Left lung (tissue), 10 donors: Measurements from ENCODE around the gene SND1. TPM values are rescaled to one million over a fixed set of nuclear protein-coding genes. Genes with fewer than 3 reads are reported as not detected.

Experiments
- ATAC-seq: fragments of 200-7000 bp; cut with Tn5 transposase; one replicate; pipeline ENCODE4 v1.9.1; 2020; ENCODE audit warnings: moderate library complexity
- DNase-seq, 4 donors: peaks; one replicate each; pipeline ENCODE4 v3.0.0-alpha.2; 2013 to 2020
- H3K27ac ChIP-seq, 2 donors: fragments of 200-600 bp; sonication (generic) in 1 of 2; one replicate each; pipeline versions ENCODE4 v1.5.0 to v1.8.0; 2020 to 2021
- H3K27me3 ChIP-seq, 2 donors: fragments of 200-600 bp; sonication (generic) in 1 of 2; one replicate each; pipeline versions ENCODE4 v1.5.0 to v1.8.0; 2020 to 2021
- H3K36me3 ChIP-seq, 2 donors: fragments of 200-600 bp; sonication (generic) in 1 of 2; one replicate each; pipeline versions ENCODE4 v1.5.0 to v1.8.0; 2020 to 2021
- H3K4me1 ChIP-seq, 2 donors: fragments of 200-600 bp; one replicate each; pipeline ENCODE4 v1.8.0; 2021
- H3K4me3 ChIP-seq, 2 donors: fragments of 200-600 bp; sonication (generic) in 1 of 2; one replicate each; pipeline versions ENCODE4 v1.5.0 to v1.8.0; 2020 to 2021; ENCODE audit warnings: mild to moderate bottlenecking in 1 of 2
- H3K9me3 ChIP-seq, 2 donors: fragments of 200-600 bp; sonication (generic) in 1 of 2; one replicate each; pipeline versions ENCODE4 v1.5.0 to v1.8.0; 2020 to 2021
- intact Hi-C, 2 donors: fragments of 100-400 bp; cut with DNase I; formaldehyde crosslinking; loops; one replicate each; pipeline versions ENCODE4 v1.11.2 to v1.14.2; 2022
- polyA plus RNA-seq, 6 donors: library from polyadenylated mRNA; unstranded; fragments of 120-200 nt; gene quantifications; one replicate each; pipeline ENCODE4 v1.2.1, GENCODE V29; 2013; ENCODE audit not compliant: insufficient read length in 6 of 6
- total RNA-seq, 2 donors: library from RNA; stranded (reverse); fragmentation: NEBNext Ultra II Directional; extraction: Animal tissue kit (Norgen Biotek cat#: 25700); gene quantifications; one replicate each; pipeline ENCODE4 v1.2.1, GENCODE V29; 2021
- TF ChIP-seq, protein P1 (sequence below), 2 donors: fragments of 200-600 bp; sonication (generic) in 1 of 2; IDR thresholded peaks; one replicate each; pipeline versions ENCODE4 v1.5.0 to v1.8.0; 2021; ENCODE audit warnings: antibody characterized with exemption in 2 of 2
- donor health status: DM: no; HTN: yes; CAD: no.
- donor health status: DM: no; HTN: no; CAD: no.

SND1 gene
- total and polyA plus RNA-seq, 8 donors = 141 to 229 (median 156) TPM

DNA sequence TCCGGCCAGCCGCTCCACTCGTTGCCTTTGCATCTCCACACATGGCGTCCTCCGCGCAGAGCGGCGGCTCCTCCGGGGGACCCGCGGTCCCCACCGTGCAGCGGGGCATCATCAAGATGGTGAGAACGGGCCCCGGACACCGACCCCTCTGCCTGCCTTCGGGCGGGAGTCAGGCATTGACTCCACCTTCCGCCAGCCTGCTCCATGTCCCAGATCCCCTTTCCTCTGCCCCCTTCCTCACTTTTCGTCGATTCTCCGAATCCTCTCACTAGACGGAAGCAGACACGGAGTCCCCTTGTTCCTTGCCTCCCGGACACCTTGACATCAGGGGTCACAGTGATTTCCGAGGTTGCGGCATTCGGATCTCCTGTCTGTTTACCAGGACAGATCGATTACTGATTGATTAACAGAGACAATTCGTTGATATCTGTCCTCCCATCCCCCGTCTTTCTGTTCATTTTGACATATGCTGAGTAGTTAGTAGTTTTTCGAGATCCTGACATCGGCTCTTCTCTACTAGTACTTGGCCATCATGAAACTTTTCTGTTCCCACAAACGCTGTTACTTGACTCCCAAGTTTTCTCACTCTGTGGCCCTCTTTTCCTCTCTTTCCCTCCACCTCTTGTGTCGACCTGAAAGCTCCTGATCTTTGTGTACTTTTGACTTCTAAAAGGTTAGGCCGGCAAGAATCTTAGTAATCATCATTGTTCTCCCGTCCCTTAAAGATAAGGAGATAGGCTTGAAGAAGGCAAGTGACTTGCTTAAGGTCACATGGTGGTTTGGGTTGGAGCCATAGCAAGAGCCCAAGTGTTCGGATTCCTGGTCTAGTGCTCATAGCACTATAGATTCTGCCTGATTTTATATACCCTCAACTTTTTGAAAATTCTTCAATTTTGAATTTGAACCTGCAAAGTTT is 597 bp downstream of the SND1 start:
- Histone ChIP-seq H3K36me3 (peaks cover 0 to 2% of the 10 kb centered on the region in 2 donors), H3K9me3 (no peaks in the 10 kb centered on the region), H3K4me3 (peak overlapping the region; percentile 85 to 94), H3K27ac (peak overlapping the region; percentile 91 to 95), H3K27me3 (no peaks in the 10 kb centered on the region), H3K4me1 (peaks cover 7 to 50% of the 10 kb centered on the region in 2 donors)
- DNase-seq (no peak), ATAC-seq (peak; percentile 11)
- intact Hi-C loops = no loop called here
- TF ChIP-seq, protein P1, sequence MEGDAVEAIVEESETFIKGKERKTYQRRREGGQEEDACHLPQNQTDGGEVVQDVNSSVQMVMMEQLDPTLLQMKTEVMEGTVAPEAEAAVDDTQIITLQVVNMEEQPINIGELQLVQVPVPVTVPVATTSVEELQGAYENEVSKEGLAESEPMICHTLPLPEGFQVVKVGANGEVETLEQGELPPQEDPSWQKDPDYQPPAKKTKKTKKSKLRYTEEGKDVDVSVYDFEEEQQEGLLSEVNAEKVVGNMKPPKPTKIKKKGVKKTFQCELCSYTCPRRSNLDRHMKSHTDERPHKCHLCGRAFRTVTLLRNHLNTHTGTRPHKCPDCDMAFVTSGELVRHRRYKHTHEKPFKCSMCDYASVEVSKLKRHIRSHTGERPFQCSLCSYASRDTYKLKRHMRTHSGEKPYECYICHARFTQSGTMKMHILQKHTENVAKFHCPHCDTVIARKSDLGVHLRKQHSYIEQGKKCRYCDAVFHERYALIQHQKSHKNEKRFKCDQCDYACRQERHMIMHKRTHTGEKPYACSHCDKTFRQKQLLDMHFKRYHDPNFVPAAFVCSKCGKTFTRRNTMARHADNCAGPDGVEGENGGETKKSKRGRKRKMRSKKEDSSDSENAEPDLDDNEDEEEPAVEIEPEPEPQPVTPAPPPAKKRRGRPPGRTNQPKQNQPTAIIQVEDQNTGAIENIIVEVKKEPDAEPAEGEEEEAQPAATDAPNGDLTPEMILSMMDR (IDR thresholded peaks at IDR 0.05) = no peak

DNA sequence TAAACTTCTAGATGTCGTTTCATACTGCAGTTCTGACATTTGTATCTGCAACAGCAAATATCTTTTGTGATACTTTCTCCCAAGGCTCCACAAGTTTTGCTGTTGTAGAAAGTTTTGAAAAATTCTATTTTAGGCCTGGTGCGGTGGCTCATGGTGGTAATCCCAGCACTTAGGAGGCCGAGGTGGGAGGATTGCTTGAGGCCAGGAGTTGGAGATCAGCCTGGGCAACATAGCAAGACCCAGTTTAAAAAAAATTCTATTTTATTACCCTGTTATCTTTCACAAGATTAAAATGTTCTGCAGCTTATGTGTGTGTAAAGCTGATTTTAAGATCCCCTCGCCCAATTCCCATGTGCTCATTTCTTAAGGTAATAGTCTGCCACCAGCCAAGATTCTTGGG is 1.4 kb downstream of the SND1 start:
- H3K9me3 ChIP-seq = no peaks in the 10 kb centered on the region
- ATAC-seq = no peak
- peaks cover 0 to 6% of the 10 kb centered on the region in 2 donors for H3K36me3 ChIP-seq
- no peaks in the 10 kb centered on the region for H3K27me3 ChIP-seq
- peak overlapping the region; percentile 85 to 94 for H3K4me3 ChIP-seq
- no peak overlapping the region for H3K27ac ChIP-seq
- TF ChIP-seq, protein P1 (IDR thresholded peaks at IDR 0.05) = no peak
- intact Hi-C loops = no loop called here
- DNase-seq = no peak
- H3K4me1 ChIP-seq = peaks cover 7 to 58% of the 10 kb centered on the region in 2 donors

DNA sequence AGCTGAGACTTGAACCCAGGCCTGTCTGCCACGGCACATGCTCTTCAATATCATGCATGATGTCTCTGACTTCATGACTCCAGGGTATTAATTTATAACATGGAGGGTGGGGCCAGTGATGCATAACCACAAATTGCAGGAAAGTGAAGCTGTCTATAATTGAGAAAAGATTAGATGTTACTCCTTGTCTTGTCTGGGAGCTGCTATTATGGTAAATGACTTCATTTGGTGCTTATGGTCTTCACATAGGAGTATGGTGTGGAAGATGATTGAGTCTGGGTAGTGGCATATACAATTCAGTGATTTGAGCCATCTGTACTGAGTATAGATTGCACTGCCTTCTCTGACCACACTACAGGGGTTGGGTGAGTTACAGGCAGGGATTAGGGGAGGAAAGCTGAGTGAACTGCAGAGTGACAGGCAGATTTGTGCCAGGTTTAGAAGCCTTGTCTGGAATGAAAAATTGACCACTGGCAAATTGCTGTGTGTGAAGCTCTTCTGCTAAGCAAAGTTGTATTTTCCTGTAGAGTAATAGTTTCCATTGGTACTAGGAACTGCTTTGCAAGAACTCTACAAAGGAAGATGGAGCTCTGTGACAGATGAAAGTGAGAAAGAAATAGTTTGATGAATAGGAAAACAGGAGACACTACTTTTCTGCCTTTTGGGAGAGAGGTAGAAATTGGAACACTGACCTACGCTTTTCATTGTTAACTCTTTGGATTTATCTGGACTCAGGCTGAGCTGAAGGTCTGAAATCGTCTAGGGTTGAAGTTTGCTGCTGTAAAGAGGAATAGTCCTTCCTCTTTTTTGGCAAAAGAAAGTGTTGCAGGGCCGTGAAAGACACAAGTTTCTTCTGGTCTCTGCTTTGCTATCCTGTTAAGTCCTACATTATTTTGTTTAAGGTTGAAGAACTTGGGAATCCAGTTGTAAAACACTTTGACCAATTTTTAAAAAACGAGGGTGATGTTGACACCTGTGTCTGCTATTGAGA is 2.7 kb downstream of the SND1 start:
- Histone ChIP-seq H3K4me1 (peaks cover 17 to 68% of the 10 kb centered on the region in 2 donors), H3K27me3 (no peaks in the 10 kb centered on the region), H3K27ac (peak overlapping the region in 1 of 2 donors; percentile 59), H3K36me3 (peaks cover 0 to 10% of the 10 kb centered on the region in 2 donors), H3K4me3 (peak overlapping the region in 1 of 2 donors; percentile 4), H3K9me3 (no peaks in the 10 kb centered on the region)
- intact Hi-C loops = no loop called here
- ATAC-seq (no peak), DNase-seq (no peak)
- TF ChIP-seq, protein P1 (IDR thresholded peaks at IDR 0.05) = no peak

- DNase-seq = no peak
- Histone ChIP-seq H3K27me3 (no peaks in the 10 kb centered on the region), H3K36me3 (peaks cover 0 to 13% of the 10 kb centered on the region in 2 donors), H3K4me3 (no peak overlapping the region), H3K4me1 (peaks cover 17 to 73% of the 10 kb centered on the region in 2 donors), H3K27ac (peak overlapping the region in 1 of 2 donors; percentile 59), H3K9me3 (no peaks in the 10 kb centered on the region)
- TF ChIP-seq, protein P1 (IDR thresholded peaks at IDR 0.05) = no peak
- no peak for ATAC-seq
- intact Hi-C loops = no loop called here
These were observed 3.7 kb downstream of the SND1 start for GRCh38 chr7:127655720-127656119.
